HEK293 (cell line): ENCODE results near the gene PRPF6.

Experiments used
- CTCF ChIA-PET: fragments of 350-600 bp; formaldehyde crosslinking; extraction: SDS; loops from one replicate; lab custom pipeline; 2021; ENCODE audit warnings: antibody characterized with exemption; lab: Yijun Ruan, JAX
- POLR2A ChIA-PET: fragments of 300-600 bp; formaldehyde crosslinking; extraction: SDS; loops from one replicate; lab custom pipeline; 2020; ENCODE audit warnings: antibody characterized with exemption, inconsistent platforms; lab: Yijun Ruan, JAX
- H3K27ac ChIP-seq: fragments of 200-500 bp; sonication (Bioruptor generic); 2 replicates; pipeline ENCODE4 v1.5.1; 2014; ENCODE audit warnings: low read depth, low read length, control low read depth, inconsistent platforms; ENCODE audit errors: extremely low read depth
- H3K36me3 ChIP-seq, 2 experiments: fragments of 200-500 bp in 1 of 2; sonication (Bioruptor generic) in 1 of 2; 1 replicate in 1 of 2; 2 replicates in 1 of 2; pipeline ENCODE4 v1.5.1; 2014 to 2017; ENCODE audit warnings: inconsistent platforms in 2 of 2, low read length in 2 of 2; ENCODE audit not compliant: control insufficient read depth in 2 of 2, insufficient read depth in 1 of 2
- H3K4me1 ChIP-seq: fragments of 200-500 bp; sonication (Bioruptor generic); 2 replicates; pipeline ENCODE4 v1.5.1; 2014; ENCODE audit warnings: mild to moderate bottlenecking, low read length, inconsistent platforms; ENCODE audit not compliant: control insufficient read depth, insufficient read depth
- H3K4me3 ChIP-seq: 2 replicates; pipeline ENCODE4 v1.5.1; 2011; ENCODE audit warnings: low read depth, mild to moderate bottlenecking, control low read depth, low read length, moderate library complexity
- H3K9me3 ChIP-seq: fragments of 200-500 bp; sonication (Bioruptor generic); 2 replicates; pipeline ENCODE4 v1.5.1; 2014; ENCODE audit warnings: low read depth, low read length, inconsistent platforms; ENCODE audit not compliant: control insufficient read depth, insufficient read depth
- IKZF3 ChIP-seq: fragments of 450-650 bp; IDR thresholded peaks from 2 replicates; pipeline ENCODE4 v1.5.0; 2018; ENCODE audit warnings: missing biosample characterization, mild to moderate bottlenecking, missing genetic modification characterization, moderate library complexity
- INSM2 ChIP-seq: fragments of 450-650 bp; formaldehyde crosslinking; IDR thresholded peaks from 2 replicates; pipeline ENCODE4 v1.5.1; 2016; ENCODE audit warnings: missing biosample characterization, missing genetic modification characterization
- KLF10 ChIP-seq: fragments of 450-650 bp; IDR thresholded peaks from 2 replicates; pipeline ENCODE4 v1.5.1; 2018; ENCODE audit warnings: missing biosample characterization, mild to moderate bottlenecking, missing genetic modification characterization
- KLF16 ChIP-seq: fragments of 450-650 bp; formaldehyde crosslinking; IDR thresholded peaks from 2 replicates; pipeline ENCODE4 v1.5.1; 2017; ENCODE audit warnings: missing biosample characterization, missing genetic modification characterization
- KLF17 ChIP-seq: fragments of 450-650 bp; formaldehyde crosslinking; IDR thresholded peaks from 2 replicates; pipeline ENCODE4 v1.5.1; 2016; ENCODE audit warnings: missing biosample characterization, missing genetic modification characterization
- MYNN ChIP-seq: fragments of 450-650 bp; formaldehyde crosslinking; IDR thresholded peaks from 2 replicates; pipeline ENCODE4 v1.5.1; 2016; ENCODE audit warnings: missing biosample characterization, missing genetic modification characterization, borderline replicate concordance
- OVOL3 ChIP-seq: fragments of 450-650 bp; formaldehyde crosslinking; IDR thresholded peaks from 2 replicates; pipeline ENCODE4 v1.5.1; 2016; ENCODE audit warnings: missing biosample characterization, missing genetic modification characterization
- PRDM4 ChIP-seq: fragments of 450-650 bp; formaldehyde crosslinking; IDR thresholded peaks from 2 replicates; pipeline ENCODE4 v1.5.1; 2017; ENCODE audit warnings: missing biosample characterization, missing genetic modification characterization
- SCRT1 ChIP-seq: fragments of 450-650 bp; formaldehyde crosslinking; IDR thresholded peaks from 2 replicates; pipeline ENCODE4 v1.5.1; 2016; ENCODE audit warnings: missing biosample characterization, missing genetic modification characterization, borderline replicate concordance
- ZFP69B ChIP-seq: fragments of 450-650 bp; formaldehyde crosslinking; IDR thresholded peaks from 2 replicates; pipeline ENCODE4 v1.5.1; 2016; ENCODE audit warnings: missing biosample characterization, missing genetic modification characterization
- ZNF10 ChIP-seq: fragments of 450-650 bp; formaldehyde crosslinking; IDR thresholded peaks from 2 replicates; pipeline ENCODE4 v1.5.1; 2017; ENCODE audit warnings: missing biosample characterization, missing genetic modification characterization
- ZNF114 ChIP-seq: fragments of 450-650 bp; formaldehyde crosslinking; IDR thresholded peaks from 2 replicates; pipeline ENCODE4 v1.5.0; 2017; ENCODE audit warnings: missing biosample characterization, missing genetic modification characterization
- ZNF18 ChIP-seq: fragments of 450-650 bp; formaldehyde crosslinking; IDR thresholded peaks from 2 replicates; pipeline ENCODE4 v1.5.1; 2016; ENCODE audit warnings: missing biosample characterization, missing genetic modification characterization
- ZNF518A ChIP-seq: fragments of 450-650 bp; formaldehyde crosslinking; conservative IDR thresholded peaks from 2 replicates; pipeline ENCODE4 v1.5.1; 2016; ENCODE audit warnings: low read depth, missing biosample characterization, missing genetic modification characterization
- ZNF639 ChIP-seq: fragments of 450-650 bp; formaldehyde crosslinking; IDR thresholded peaks from 2 replicates; pipeline ENCODE4 v1.5.1; 2016; ENCODE audit warnings: missing biosample characterization, missing genetic modification characterization
- ZNF670 ChIP-seq: fragments of 450-650 bp; formaldehyde crosslinking; IDR thresholded peaks from 2 replicates; pipeline ENCODE4 v1.5.1; 2016; ENCODE audit warnings: missing biosample characterization, missing genetic modification characterization, low read depth
- ZNF76 ChIP-seq: fragments of 450-650 bp; formaldehyde crosslinking; IDR thresholded peaks from 2 replicates; pipeline ENCODE4; 2016; ENCODE audit warnings: low read depth, missing biosample characterization, missing genetic modification characterization, borderline replicate concordance
- ZNF843 ChIP-seq: fragments of 450-650 bp; formaldehyde crosslinking; IDR thresholded peaks from 2 replicates; pipeline ENCODE4 v1.5.1; 2016; ENCODE audit warnings: missing biosample characterization, missing genetic modification characterization
- ZSCAN23 ChIP-seq: fragments of 450-650 bp; formaldehyde crosslinking; IDR thresholded peaks from 2 replicates; pipeline ENCODE4 v1.5.1; 2016; ENCODE audit warnings: missing biosample characterization, missing genetic modification characterization
- ZXDB ChIP-seq: fragments of 450-650 bp; formaldehyde crosslinking; IDR thresholded peaks from 2 replicates; pipeline ENCODE4 v1.5.1; 2016; ENCODE audit warnings: missing biosample characterization, missing genetic modification characterization

Gene PRPF6

GRCh38 chr20:64029293-64030117 lies 48.6 kb downstream of the PRPF6 start (continued):
- TF ChIP-seq ZNF18 (peak; percentile 63; the same call in 1 of the 2 replicates), KLF10 (tag by site-specific recombination) (no peak), SCRT1 (no peak)

GRCh38 chr20:64030371-64031134 lies 49.6 kb downstream of the PRPF6 start:
- no peak overlapping the region for H3K4me3 ChIP-seq
- H3K36me3 ChIP-seq, result peaks cover 0 to 91% of the 10 kb centered on the region in 2 experiments; a peak in 2 of 3 replicates
- CTCF ChIA-PET, result interaction anchor here (2.3 kb wide), 1 partner anchor 9 kb away, joined by 9 read pairs; no protein-coding TSS in a partner anchor
- H3K27ac ChIP-seq, result peak overlapping the region; percentile 49; the same call in 1 of the 2 replicates
- POLR2A ChIA-PET, result interaction anchor here (0.6 to 0.7 kb wide), 2 partner anchors 88 to 268 kb away, joined by 4 to 7 read pairs; no protein-coding TSS in a partner anchor
- H3K4me1 ChIP-seq, result peaks cover 12% of the 10 kb centered on the region
- H3K9me3 ChIP-seq, result no peaks in the 10 kb centered on the region
- TF ChIP-seq ZNF518A (tag by site-specific recombination), result no peak
- no peak for TF ChIP-seq MYNN
- TF ChIP-seq ZNF639, result 0 out of 2 replicates have a peak, but pooled peaks have one; percentile 44
- peak; percentile 98 for TF ChIP-seq ZNF843
- TF ChIP-seq KLF17 (tag by site-specific recombination), result peak; percentile 100
- TF ChIP-seq KLF16 (tag by site-specific recombination), result peak; percentile 89
- TF ChIP-seq ZFP69B, result 0 out of 2 replicates have a peak, but pooled peaks have one; percentile 29
- no peak for TF ChIP-seq ZNF114 (tag by site-specific recombination)
- peak; percentile 71 for TF ChIP-seq INSM2 (tag by site-specific recombination)
- TF ChIP-seq ZNF76, result peak; percentile 37; the same call in 1 of the 2 replicates
- TF ChIP-seq IKZF3 (tag by site-specific recombination), result peak; percentile 58
- peak; percentile 83 for TF ChIP-seq PRDM4
- no peak for TF ChIP-seq ZNF670 (tag by site-specific recombination)
- TF ChIP-seq ZSCAN23 (tag by site-specific recombination), result peak; percentile 92; the same call in 1 of the 2 replicates
- peak; percentile 97 for TF ChIP-seq ZXDB (tag by site-specific recombination)
- peak; percentile 32; the same call in 1 of the 2 replicates for TF ChIP-seq ZNF10 (tag by site-specific recombination)
- peak; percentile 88 for TF ChIP-seq OVOL3 (tag by site-specific recombination)
